Pancreas (tissue), 10 donors: ENCODE data around the gene FAM20A. TPM values are rescaled to one million over a fixed set of nuclear protein-coding genes. Genes with fewer than 3 reads are reported as not detected.

Experiments
- ATAC-seq, 4 donors: fragments of 200-7000 bp; cut with Tn5 transposase; one replicate each; pipeline versions ENCODE4 v1.8.0 to v1.9.1; 2020; ENCODE audit warnings: mild to moderate bottlenecking in 4 of 4, moderate library complexity in 4 of 4
- DNase-seq, 6 donors: peaks; one replicate each; pipeline ENCODE4 v3.0.0-alpha.2; 2020
- FAIRE-seq: peaks from 2 replicates; lab custom pipeline; 2012; peaks lifted over from hg19 to GRCh38; lab: Jason Lieb, UNC
- H3K27ac ChIP-seq, 4 donors: fragments of 200-600 bp; sonication (generic); 1 replicate in 3 of 4; 2 replicates in 1 of 4; pipeline versions ENCODE4 v1.5.0 to v1.8.0; 2020
- H3K27me3 ChIP-seq, 4 donors: fragments of 200-600 bp; one replicate each; pipeline ENCODE4 v1.8.0; 2021
- H3K36me3 ChIP-seq, 3 donors: fragments of 200-600 bp; sonication (generic) in 1 of 3; one replicate each; pipeline versions ENCODE4 v1.5.0 to v1.8.0; 2020 to 2021
- H3K4me1 ChIP-seq, 3 donors: fragments of 200-600 bp; one replicate each; pipeline ENCODE4 v1.8.0; 2021
- H3K4me3 ChIP-seq, 4 donors: fragments of 200-600 bp; sonication (generic) in 2 of 4; one replicate each; pipeline versions ENCODE4 v1.5.0 to v1.8.0; 2020 to 2021
- H3K9me3 ChIP-seq, 4 donors: fragments of 200-600 bp; one replicate each; pipeline ENCODE4 v1.8.0; 2021
- WGBS, 2 donors: extraction: QIAGEN DNeasy Blood & Tissue Kit; methylation state at CpG; one replicate each; pipeline ENCODE4 v1.1.7; 2013; 5-methylcytosine and 5-hydroxymethylcytosine counted together
- intact Hi-C, 3 donors: fragments of 100-400 bp; cut with DNase I; formaldehyde crosslinking; loops; one replicate each; pipeline versions ENCODE4 v1.11.1 to v1.14.2; 2022
- polyA plus RNA-seq, 2 donors: library from polyadenylated mRNA; stranded (reverse); fragments of 200-250 nt; gene quantifications; one replicate each; pipeline ENCODE4 v1.2.3, GENCODE V29; 2013
- total RNA-seq, 6 donors: library from RNA; stranded (reverse); fragmentation: NEBNext Ultra II Directional in 4 of 6; extraction: Animal tissue kit (Norgen Biotek cat#: 25700) in 4 of 6; gene quantifications; one replicate each; pipeline versions ENCODE4 v1.2.1 to v1.2.4, GENCODE V29; 2021 to 2023
- TF ChIP-seq, protein P1 (sequence below), 4 donors: fragments of 200-600 bp; sonication (generic) in 3 of 4; IDR thresholded peaks; one replicate each; pipeline versions ENCODE4 v1.5.0 to v1.8.0; 2021; ENCODE audit warnings: antibody characterized with exemption in 4 of 4
- donor health status: healthy with polysubstance abuse.
- donor health status: DM: no; HTN: no; CAD: no; lungs with moderate emphysema.
- donor health status: DM: no; HTN: no; CAD: no.
- donor health status: control.
- donor health status: control.
- donor health status: Bipolar disorder and iron deficiency.
- donor health status: DM: yes; HTN: yes; CAD: no.
- donor health status: DM: no; HTN: no; CAD: no.
- donor health status: DM: no; HTN: no; CAD: no.
- donor health status: DM: yes; HTN: yes; CAD: no.

Gene FAM20A
- total and polyA plus RNA-seq, 8 donors = 0.46 to 9.0 (median 3.9) TPM

DNA sequence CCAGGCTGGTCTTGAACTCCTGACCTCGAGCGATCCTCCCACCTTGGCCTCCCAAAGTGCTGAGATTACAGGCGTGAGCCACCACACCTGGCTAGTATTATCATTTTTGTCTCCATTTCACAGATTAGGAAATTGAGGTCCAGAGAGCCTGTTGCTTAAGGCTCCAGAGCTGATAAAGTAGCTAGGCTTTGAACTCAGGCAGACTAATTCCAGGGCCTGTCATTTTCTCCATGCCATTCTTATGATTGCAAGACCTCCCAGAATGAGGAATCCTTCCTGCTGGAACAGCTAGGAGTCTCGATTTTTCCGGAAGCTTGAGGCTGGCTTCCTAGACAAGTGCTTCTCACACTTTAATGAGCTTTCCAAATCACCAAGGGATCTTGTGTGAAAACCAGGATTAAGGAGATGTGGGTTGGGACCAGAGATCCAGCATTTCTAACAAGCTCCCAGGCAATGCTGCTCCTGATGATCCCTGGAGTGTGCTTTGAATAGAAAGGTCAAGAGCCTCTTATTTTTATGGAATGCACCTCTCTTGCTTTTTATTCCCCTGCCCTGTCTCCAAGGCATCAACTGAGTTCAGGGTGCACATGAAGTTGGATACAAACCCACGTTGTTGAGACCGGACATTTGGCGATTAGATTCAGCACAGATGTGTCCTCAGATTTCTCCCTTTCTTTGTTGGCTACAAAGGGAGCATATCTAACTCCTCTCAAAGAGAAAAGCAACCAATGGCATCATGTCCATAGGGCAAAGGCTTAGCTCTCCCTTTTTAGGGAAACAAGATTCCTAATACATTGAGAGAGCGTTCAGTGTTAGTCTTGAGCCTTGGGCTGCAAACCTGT lies 40.3 kb upstream of the FAM20A start:
- H3K27me3 ChIP-seq = no peaks in the 10 kb centered on the region
- no peak for ATAC-seq
- no peaks in the 10 kb centered on the region for H3K9me3 ChIP-seq
- intact Hi-C loops = no loop called here
- WGBS, 2 donors = 82 to 91% methylated on average over 9 of the region's 9 CpGs
- no peak overlapping the region for H3K4me3 ChIP-seq
- FAIRE-seq = no peak
- no peak for DNase-seq
- H3K36me3 ChIP-seq = no peaks in the 10 kb centered on the region
- TF ChIP-seq, protein P1, sequence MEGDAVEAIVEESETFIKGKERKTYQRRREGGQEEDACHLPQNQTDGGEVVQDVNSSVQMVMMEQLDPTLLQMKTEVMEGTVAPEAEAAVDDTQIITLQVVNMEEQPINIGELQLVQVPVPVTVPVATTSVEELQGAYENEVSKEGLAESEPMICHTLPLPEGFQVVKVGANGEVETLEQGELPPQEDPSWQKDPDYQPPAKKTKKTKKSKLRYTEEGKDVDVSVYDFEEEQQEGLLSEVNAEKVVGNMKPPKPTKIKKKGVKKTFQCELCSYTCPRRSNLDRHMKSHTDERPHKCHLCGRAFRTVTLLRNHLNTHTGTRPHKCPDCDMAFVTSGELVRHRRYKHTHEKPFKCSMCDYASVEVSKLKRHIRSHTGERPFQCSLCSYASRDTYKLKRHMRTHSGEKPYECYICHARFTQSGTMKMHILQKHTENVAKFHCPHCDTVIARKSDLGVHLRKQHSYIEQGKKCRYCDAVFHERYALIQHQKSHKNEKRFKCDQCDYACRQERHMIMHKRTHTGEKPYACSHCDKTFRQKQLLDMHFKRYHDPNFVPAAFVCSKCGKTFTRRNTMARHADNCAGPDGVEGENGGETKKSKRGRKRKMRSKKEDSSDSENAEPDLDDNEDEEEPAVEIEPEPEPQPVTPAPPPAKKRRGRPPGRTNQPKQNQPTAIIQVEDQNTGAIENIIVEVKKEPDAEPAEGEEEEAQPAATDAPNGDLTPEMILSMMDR (IDR thresholded peaks at IDR 0.05) = no peak
- no peaks in the 10 kb centered on the region for H3K4me1 ChIP-seq
- H3K27ac ChIP-seq = no peak overlapping the region

DNA sequence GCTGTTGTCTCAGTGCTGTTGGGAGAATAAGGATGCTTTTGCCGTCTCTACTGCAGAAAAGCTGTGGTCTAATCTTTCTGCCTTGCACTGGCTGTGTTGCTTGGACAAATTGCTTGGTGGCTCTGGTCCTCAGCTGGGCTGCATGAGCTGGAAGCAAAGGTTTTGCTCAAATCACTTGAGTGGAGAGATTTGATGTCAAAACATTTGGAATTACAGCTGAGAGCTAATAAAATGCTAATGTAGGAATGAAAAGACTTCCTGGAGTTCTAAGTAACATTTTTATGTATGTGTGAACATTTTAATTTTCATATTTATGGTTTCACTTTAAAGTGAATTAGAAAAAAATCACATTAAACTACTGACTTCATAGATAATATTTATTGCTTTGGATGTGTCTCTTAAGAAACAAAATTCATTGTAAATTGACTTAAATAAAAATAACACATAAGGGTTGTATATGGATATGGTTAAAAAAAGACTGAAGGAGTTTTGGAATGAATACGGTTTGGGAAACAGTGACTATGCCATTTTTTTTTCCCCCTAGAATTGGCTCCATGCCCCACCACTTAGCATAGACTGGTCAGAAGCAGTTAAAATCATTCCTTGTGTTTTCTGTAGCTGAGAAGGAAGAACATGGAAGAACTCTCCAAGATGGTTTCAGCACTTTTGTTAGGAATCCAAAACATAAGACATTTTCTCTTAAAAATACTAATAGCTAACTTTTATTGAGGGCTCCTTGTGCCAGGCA lies 39.2 kb upstream of the FAM20A start:
- Histone ChIP-seq H3K4me3 (no peak overlapping the region), H3K27me3 (no peaks in the 10 kb centered on the region)
- TF ChIP-seq, protein P1 (IDR thresholded peaks at IDR 0.05) = no peak

DNA sequence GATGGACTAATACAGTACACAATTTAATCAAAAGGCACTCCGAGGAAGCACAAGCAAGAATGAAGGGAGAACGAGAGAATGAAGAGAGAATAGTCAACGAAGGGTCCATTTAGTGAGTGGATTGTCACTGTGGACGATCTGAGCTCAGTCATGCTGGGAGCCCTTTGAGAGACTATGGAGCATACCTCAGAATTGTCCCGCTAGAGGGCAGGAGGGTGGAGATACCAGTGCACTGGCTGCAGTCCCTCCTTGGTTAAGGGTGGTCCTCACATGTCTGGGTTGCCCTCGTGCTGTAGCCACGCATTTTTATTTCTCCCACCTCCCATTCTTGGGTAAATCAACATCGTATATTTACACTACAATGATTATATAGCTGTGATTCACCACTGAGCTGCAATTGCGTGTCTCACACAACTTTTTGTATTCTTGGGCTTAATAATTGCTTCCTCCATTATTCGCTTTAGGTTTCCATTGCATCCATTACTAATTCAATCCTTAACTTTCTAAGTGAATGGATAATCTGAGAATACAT lies 33.2 kb upstream of the FAM20A start:
- ATAC-seq = no peak
- TF ChIP-seq, protein P1 (IDR thresholded peaks at IDR 0.05) = no peak

More for the DNA sequence above, 39.2 kb upstream of the FAM20A start:
- ATAC-seq (no peak), DNase-seq (no peak), FAIRE-seq (no peak)
- Histone ChIP-seq H3K9me3 (no peaks in the 10 kb centered on the region), H3K36me3 (no peaks in the 10 kb centered on the region), H3K27ac (no peak overlapping the region), H3K4me1 (no peaks in the 10 kb centered on the region)
- intact Hi-C loops = no loop called here
- WGBS, 2 donors = 46 to 55% methylated on average over 2 of the region's 2 CpGs

DNA sequence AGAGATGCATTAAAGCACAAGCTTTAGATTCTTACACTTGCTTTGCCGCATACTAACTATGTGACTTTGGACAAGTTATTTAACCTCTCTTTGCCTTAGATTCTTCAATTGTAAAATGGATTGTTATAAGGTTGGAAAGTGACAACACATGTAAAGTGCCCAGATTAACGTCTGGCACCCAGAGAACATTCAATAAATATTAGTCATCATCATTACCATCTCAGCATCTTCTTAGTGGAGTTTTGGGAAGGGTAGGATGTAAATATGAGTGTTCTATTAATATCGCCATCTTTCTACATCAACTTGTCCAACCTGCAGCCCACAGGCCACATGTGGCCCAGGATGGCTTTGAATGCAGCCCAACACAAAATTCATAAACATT lies 27.4 kb upstream of the FAM20A start:
- TF ChIP-seq, protein P1 (IDR thresholded peaks at IDR 0.05) = no peak
- intact Hi-C loops = no loop called here
- no peak for ATAC-seq
- Histone ChIP-seq H3K27me3 (no peaks in the 10 kb centered on the region), H3K4me3 (no peak overlapping the region), H3K4me1 (no peaks in the 10 kb centered on the region), H3K27ac (no peak overlapping the region), H3K9me3 (no peaks in the 10 kb centered on the region), H3K36me3 (no peaks in the 10 kb centered on the region)
- DNase-seq = no peak
- no peak for FAIRE-seq
- WGBS, 2 donors = 74 to 87% methylated on average over 3 of the region's 3 CpGs

More for the DNA sequence above, 33.2 kb upstream of the FAM20A start:
- Histone ChIP-seq H3K27me3 (no peaks in the 10 kb centered on the region), H3K36me3 (no peaks in the 10 kb centered on the region), H3K4me1 (no peaks in the 10 kb centered on the region), H3K27ac (no peak overlapping the region), H3K4me3 (no peak overlapping the region), H3K9me3 (no peaks in the 10 kb centered on the region)
- 66 to 75% methylated on average over 10 of the region's 10 CpGs for WGBS, 2 donors
- FAIRE-seq (no peak), DNase-seq (no peak)
- intact Hi-C loops = no loop called here
